Stimulated activated naive B cell treated with anti-CD40 and anti-IgM and Interleukin-4, amounts not matched to agents 10 μg/mL and 1 μg/mL and 100 μg/mL, for 72 hours (primary cell): ENCODE results near the gene TRNT1.
A peak's percentile ranks its signal among the peaks of the same experiment; 100 is the strongest.

ENCODE experiments used
- ATAC-seq, 2 donors: fragments of 150-1000 bp; cut with Tn5 transposase; replicated peaks; 2 replicates each; pipeline ENCODE4 v1.10.0; 2021; ENCODE audit warnings: moderate library complexity in 1 of 2
- DNase-seq: peaks from one replicate; pipeline ENCODE4 v3.0.0; 2021
- H3K27ac Mint-ChIP-seq: one replicate; pipeline ENCODE4 v1.8.0; 2022; ENCODE audit warnings: mild to moderate bottlenecking, mixed read lengths
- H3K27me3 Mint-ChIP-seq, 2 donors: one replicate each; pipeline ENCODE4 v1.8.0; 2022; ENCODE audit warnings: mixed read lengths in 2 of 2
- H3K36me3 Mint-ChIP-seq, 2 donors: one replicate each; pipeline ENCODE4 v1.8.0; 2022; ENCODE audit warnings: mixed read lengths in 2 of 2, mild to moderate bottlenecking in 1 of 2
- H3K4me1 Mint-ChIP-seq, 2 donors: one replicate each; pipeline ENCODE4 v1.8.0; 2022; ENCODE audit warnings: mixed read lengths in 2 of 2, mild to moderate bottlenecking in 1 of 2
- H3K4me3 Mint-ChIP-seq, 2 donors: one replicate each; pipeline ENCODE4 v1.8.0; 2022; ENCODE audit warnings: mild to moderate bottlenecking in 2 of 2, mixed read lengths in 2 of 2, moderate library complexity in 1 of 2
- H3K9me3 Mint-ChIP-seq, 2 donors: one replicate each; pipeline ENCODE4 v1.8.0; 2022; ENCODE audit warnings: mixed read lengths in 2 of 2, mild to moderate bottlenecking in 1 of 2

The TRNT1 gene

GRCh38 chr3:3133500-3133899, 6.8 kb downstream of the TRNT1 start:
- no peaks in the 10 kb centered on the region for H3K27me3 Mint-ChIP-seq
- H3K4me3 Mint-ChIP-seq, result no peak overlapping the region
- peaks cover 31 to 40% of the 10 kb centered on the region in 2 donors for H3K36me3 Mint-ChIP-seq
- DNase-seq (no peak), ATAC-seq (no peak)
- H3K4me1 Mint-ChIP-seq, result peaks cover 20 to 36% of the 10 kb centered on the region in 2 donors
- no peak overlapping the region for H3K27ac Mint-ChIP-seq
- no peaks in the 10 kb centered on the region for H3K9me3 Mint-ChIP-seq

DNA sequence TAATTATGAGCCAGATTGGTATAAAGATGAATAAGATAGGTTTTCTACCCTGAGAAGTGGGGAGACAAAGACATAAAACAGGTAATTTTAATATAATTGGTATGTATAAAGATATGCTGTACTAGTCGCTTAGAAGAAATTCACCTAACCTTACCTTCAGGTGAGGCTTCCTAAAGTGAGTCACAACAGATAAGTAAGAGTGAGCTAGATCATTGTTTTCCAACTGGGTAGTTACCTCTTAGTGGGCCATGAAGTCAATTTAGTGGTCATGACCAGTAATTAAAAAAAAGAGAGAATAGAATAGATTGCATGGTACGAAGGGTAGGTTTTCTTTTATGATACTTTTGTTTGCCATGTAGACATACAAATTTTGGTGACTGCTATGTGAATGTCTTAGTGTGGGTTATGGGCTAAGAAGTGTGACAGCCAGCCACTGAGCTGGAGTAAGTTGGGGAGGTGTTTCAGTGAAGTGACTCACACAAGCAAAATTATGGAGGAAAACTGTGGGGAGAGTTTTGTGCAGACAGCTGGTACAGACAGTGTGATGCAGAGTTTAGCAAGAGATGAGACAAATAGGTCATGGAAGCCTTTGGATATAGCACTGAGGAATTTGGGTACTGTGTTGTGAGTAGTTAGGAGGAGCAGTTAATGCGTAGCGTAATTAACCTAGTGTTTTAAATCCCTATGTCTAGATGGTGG, 8.2 kb downstream of the TRNT1 start:
- peak overlapping the region; percentile 44 for H3K27ac Mint-ChIP-seq
- ATAC-seq, result no peak
- no peaks in the 10 kb centered on the region for H3K27me3 Mint-ChIP-seq
- H3K4me3 Mint-ChIP-seq, result no peak overlapping the region
- DNase-seq, result no peak
- peaks cover 18 to 35% of the 10 kb centered on the region in 2 donors for H3K4me1 Mint-ChIP-seq
- no peaks in the 10 kb centered on the region for H3K9me3 Mint-ChIP-seq
- peaks cover 38 to 48% of the 10 kb centered on the region in 2 donors for H3K36me3 Mint-ChIP-seq

DNA sequence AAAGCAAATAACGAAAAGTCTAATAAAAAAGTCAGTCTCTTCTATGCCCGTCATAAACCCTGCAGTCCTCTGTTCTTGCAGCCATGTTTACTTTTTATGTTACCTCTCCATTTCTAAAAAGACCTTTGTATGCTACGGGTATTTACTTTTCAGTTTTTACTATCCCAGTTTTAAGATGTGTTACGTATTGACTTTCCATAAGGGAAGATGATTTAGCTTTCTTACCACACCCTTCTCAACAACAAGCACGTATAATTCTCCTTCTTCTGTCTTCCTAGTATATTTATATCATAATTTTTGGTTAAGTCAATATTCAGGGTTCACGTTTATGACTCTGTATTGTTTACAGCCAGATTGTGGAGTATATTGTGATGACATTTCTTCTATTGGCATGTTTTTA, 10.8 kb downstream of the TRNT1 start:
- no peaks in the 10 kb centered on the region for H3K27me3 Mint-ChIP-seq
- DNase-seq (no peak), ATAC-seq (no peak)
- peaks cover 37 to 55% of the 10 kb centered on the region in 2 donors for H3K36me3 Mint-ChIP-seq
- peaks cover 22 to 35% of the 10 kb centered on the region in 2 donors for H3K4me1 Mint-ChIP-seq
- no peak overlapping the region for H3K4me3 Mint-ChIP-seq
- H3K27ac Mint-ChIP-seq, result no peak overlapping the region
- H3K9me3 Mint-ChIP-seq, result no peaks in the 10 kb centered on the region

GRCh38 chr3:3141939-3142338, 15.2 kb downstream of the TRNT1 start:
- H3K9me3 Mint-ChIP-seq, result no peaks in the 10 kb centered on the region
- H3K27me3 Mint-ChIP-seq, result no peaks in the 10 kb centered on the region
- peaks cover 10 to 12% of the 10 kb centered on the region in 2 donors for H3K4me1 Mint-ChIP-seq
- no peak overlapping the region for H3K27ac Mint-ChIP-seq
- DNase-seq (no peak), ATAC-seq (peak in 1 of 2 donors; percentile 50)
- H3K4me3 Mint-ChIP-seq, result no peak overlapping the region
- peaks cover 42 to 67% of the 10 kb centered on the region in 2 donors for H3K36me3 Mint-ChIP-seq

DNA sequence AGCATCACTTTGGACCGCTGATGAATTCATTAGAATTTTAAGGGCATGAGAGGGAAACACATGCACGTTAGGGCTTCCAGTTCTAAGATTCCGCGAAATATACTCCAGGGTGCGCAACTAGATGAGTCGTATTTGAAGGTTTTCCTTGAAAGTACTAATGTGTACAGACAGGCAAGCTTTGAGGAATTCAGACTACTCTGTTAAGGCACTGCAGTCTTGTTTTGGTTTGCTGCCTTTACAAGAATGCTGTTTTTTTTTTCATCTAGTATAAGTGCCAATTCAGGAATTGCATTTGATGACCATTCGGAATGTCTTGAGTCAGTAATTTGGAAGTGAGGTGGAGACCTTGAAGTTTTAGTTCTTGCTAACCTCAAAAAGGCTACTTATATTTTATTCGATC, 19.1 kb downstream of the TRNT1 start:
- no peaks in the 10 kb centered on the region for H3K27me3 Mint-ChIP-seq
- peaks cover 0 to 7% of the 10 kb centered on the region in 2 donors for H3K4me1 Mint-ChIP-seq
- H3K27ac Mint-ChIP-seq, result no peak overlapping the region
- no peak for ATAC-seq
- H3K9me3 Mint-ChIP-seq, result no peaks in the 10 kb centered on the region
- no peak overlapping the region for H3K4me3 Mint-ChIP-seq
- no peak for DNase-seq
- peaks cover 30 to 48% of the 10 kb centered on the region in 2 donors for H3K36me3 Mint-ChIP-seq

DNA sequence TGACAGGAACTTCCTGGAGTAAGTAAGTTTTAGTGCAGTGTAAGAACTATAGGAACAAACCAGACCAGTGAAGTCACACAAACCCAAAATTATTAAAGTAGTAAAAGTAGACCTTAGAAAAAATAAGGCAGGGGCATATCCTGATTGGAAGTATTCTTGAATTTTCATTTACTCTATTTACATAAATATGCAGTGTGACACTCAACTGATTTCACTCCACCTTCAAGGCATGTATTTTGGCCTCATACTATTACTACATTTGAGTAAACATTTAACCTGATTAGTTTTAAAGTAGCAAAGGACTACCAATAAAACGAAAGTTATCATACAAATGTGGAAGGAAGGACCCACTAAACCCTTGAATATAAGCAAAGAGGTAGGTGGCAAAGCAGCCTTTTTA, 22.8 kb downstream of the TRNT1 start:
- DNase-seq (no peak), ATAC-seq (no peak)
- no peaks in the 10 kb centered on the region for H3K9me3 Mint-ChIP-seq
- H3K27ac Mint-ChIP-seq, result no peak overlapping the region
- no peak overlapping the region for H3K4me3 Mint-ChIP-seq
- H3K36me3 Mint-ChIP-seq, result peaks cover 22 to 37% of the 10 kb centered on the region in 2 donors
- peaks cover 0 to 4% of the 10 kb centered on the region in 2 donors for H3K4me1 Mint-ChIP-seq
- no peaks in the 10 kb centered on the region for H3K27me3 Mint-ChIP-seq

- no peak for DNase-seq
- Mint-ChIP-seq H3K4me3 (no peak overlapping the region), H3K4me1 (peaks cover 0 to 4% of the 10 kb centered on the region in 2 donors), H3K27me3 (no peaks in the 10 kb centered on the region), H3K27ac (peak overlapping the region; percentile 20), H3K36me3 (peaks cover 18 to 31% of the 10 kb centered on the region in 2 donors), H3K9me3 (no peaks in the 10 kb centered on the region)
- no peak for ATAC-seq
Measured at GRCh38 chr3:3151513-3151912, 24.8 kb downstream of the TRNT1 start.

- Mint-ChIP-seq H3K4me3 (no peak overlapping the region), H3K27ac (peak overlapping the region; percentile 38), H3K36me3 (peaks cover 26 to 44% of the 10 kb centered on the region in 2 donors), H3K9me3 (no peaks in the 10 kb centered on the region), H3K27me3 (no peaks in the 10 kb centered on the region), H3K4me1 (peaks cover 0 to 2% of the 10 kb centered on the region in 2 donors)
- ATAC-seq (no peak), DNase-seq (no peak)
Measured at GRCh38 chr3:3154879-3155610, 28.3 kb downstream of the TRNT1 start.

DNA sequence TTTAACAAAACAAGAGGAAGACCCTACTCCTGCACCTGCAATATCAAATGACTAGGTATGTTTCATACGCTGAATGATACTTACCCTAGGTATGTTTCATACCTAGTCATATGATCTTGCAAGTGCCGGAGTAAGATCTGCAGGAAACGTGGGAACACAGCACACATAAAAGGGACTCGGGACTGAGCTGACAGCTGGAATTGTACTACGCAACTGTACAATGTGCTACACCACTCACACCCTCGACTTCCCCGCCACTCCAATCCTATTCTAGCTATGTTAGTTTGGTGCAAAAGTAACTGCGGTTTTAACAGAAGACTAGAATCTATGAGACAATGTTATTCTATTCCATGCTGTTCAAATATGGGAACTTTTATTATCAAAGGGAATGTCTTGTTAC, 30.7 kb downstream of the TRNT1 start:
- H3K4me1 Mint-ChIP-seq, result peaks cover 0 to 2% of the 10 kb centered on the region in 2 donors
- H3K4me3 Mint-ChIP-seq, result no peak overlapping the region
- H3K27ac Mint-ChIP-seq, result peak overlapping the region; percentile 7
- no peak for DNase-seq
- no peak for ATAC-seq
- H3K36me3 Mint-ChIP-seq, result peaks cover 29 to 50% of the 10 kb centered on the region in 2 donors
- no peaks in the 10 kb centered on the region for H3K27me3 Mint-ChIP-seq
- H3K9me3 Mint-ChIP-seq, result no peaks in the 10 kb centered on the region

DNA sequence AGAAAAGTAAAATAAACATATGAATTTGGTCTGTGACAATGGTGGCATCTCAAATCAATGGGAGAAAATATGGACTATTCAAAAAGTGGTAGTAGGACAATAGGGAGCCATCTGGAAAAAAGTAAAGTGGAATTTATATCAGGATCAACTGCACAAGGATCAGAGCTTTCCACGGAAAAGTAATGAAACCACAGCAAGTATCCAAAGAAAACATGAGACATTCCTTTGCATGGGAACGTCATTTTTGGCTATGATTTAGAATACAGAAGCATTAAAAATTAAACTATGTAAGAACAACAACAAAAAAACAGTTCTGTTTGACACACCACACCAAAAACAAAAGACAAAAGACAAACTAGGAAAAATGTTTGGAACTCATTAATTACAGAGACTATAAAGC, 34.1 kb downstream of the TRNT1 start:
- Mint-ChIP-seq H3K4me3 (no peak overlapping the region), H3K27ac (peak overlapping the region; percentile 27), H3K9me3 (no peaks in the 10 kb centered on the region), H3K4me1 (no peaks in the 10 kb centered on the region), H3K27me3 (no peaks in the 10 kb centered on the region), H3K36me3 (peaks cover 29 to 60% of the 10 kb centered on the region in 2 donors)
- DNase-seq (no peak), ATAC-seq (no peak)

DNA sequence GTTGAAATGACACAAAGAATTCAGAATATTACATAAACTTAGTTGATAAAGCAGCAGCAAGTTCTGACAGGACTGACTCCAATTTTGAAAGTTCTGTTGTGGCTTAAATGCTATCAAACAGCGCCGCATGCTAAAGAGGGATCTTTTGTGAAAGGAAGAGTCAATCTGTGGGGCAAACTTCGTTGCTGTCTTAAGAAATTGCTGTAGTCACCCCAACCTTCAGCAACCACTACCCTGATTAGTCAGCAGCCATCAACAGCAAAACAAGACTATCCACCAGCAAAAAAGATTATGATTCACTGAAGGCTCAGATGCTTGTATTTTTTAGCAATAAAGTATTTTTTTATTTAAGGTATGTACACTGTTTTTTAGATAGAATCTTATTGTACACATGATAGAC, 38.5 kb downstream of the TRNT1 start:
- Mint-ChIP-seq H3K27me3 (no peaks in the 10 kb centered on the region), H3K27ac (no peak overlapping the region), H3K4me1 (no peaks in the 10 kb centered on the region), H3K4me3 (no peak overlapping the region), H3K36me3 (peaks cover 23 to 49% of the 10 kb centered on the region in 2 donors), H3K9me3 (no peaks in the 10 kb centered on the region)
- ATAC-seq (no peak), DNase-seq (no peak)

DNA sequence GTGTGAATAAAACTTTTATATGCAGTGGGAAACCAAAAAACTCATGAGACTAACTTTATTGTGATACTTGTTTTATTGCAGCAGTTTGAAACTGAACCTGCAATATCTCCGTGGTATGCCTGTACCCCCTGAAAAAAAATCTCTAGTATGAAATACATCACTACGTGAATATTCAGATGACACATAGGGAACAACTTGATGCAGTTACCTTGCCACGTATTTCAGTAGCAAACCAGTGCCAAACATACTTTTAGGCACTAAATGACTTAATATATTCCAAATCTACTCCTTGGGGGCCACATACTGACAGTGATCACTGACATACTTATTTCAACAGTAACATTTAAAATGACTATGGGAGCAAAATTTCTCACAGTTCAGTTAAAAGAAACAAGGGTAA, 38.9 kb downstream of the TRNT1 start:
- no peaks in the 10 kb centered on the region for H3K9me3 Mint-ChIP-seq
- peaks cover 22 to 49% of the 10 kb centered on the region in 2 donors for H3K36me3 Mint-ChIP-seq
- H3K27ac Mint-ChIP-seq, result no peak overlapping the region
- no peak overlapping the region for H3K4me3 Mint-ChIP-seq
- no peaks in the 10 kb centered on the region for H3K4me1 Mint-ChIP-seq
- no peak for ATAC-seq
- no peaks in the 10 kb centered on the region for H3K27me3 Mint-ChIP-seq
- no peak for DNase-seq

DNA sequence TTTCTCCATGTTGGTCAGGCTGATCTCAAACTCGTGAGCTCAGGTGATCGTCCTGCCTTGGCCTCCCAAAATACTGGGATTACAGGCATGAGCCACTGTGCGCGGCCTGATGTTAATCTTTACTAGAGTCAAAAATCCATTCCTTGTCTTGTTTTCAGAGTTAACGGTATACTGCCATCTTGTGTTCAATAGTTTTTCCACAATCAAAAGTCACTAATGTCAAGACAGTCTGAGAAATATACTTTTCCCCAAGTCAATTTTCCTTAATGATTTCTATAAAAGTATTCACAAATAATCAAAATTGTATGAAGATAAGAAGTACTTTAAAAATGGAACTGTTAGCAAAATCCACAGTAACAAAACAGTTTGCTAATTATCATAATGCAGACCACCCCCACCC, 44.3 kb downstream of the TRNT1 start:
- H3K4me1 Mint-ChIP-seq, result peaks cover 5 to 28% of the 10 kb centered on the region in 2 donors
- H3K27ac Mint-ChIP-seq, result no peak overlapping the region
- H3K4me3 Mint-ChIP-seq, result no peak overlapping the region
- no peaks in the 10 kb centered on the region for H3K27me3 Mint-ChIP-seq
- H3K9me3 Mint-ChIP-seq, result no peaks in the 10 kb centered on the region
- peaks cover 13 to 32% of the 10 kb centered on the region in 2 donors for H3K36me3 Mint-ChIP-seq
- peak in 1 of 2 donors; percentile 59 for ATAC-seq
- no peak for DNase-seq

DNA sequence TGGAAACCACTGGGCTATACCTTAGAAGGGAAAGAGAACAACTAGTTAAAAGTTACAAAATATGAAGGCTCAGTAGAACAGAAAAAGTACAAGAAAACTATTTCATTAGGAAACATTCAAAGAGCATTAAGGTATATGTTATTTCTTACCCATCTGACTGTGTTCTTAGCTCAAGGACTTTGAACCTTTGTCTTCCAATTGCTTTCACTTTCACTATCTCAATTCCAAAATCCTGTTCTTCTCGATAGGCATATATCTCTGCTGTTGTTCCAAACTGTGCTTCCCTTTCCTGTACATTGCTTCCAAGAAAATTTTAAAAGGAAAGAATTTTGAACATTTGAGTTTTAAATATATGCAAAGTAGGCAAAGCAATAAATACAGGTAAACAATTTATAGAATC, 45.9 kb downstream of the TRNT1 start:
- Mint-ChIP-seq H3K27me3 (no peaks in the 10 kb centered on the region), H3K27ac (no peak overlapping the region), H3K9me3 (no peaks in the 10 kb centered on the region), H3K4me1 (peaks cover 7 to 37% of the 10 kb centered on the region in 2 donors), H3K36me3 (peaks cover 8 to 20% of the 10 kb centered on the region in 2 donors), H3K4me3 (no peak overlapping the region)
- ATAC-seq (no peak), DNase-seq (no peak)
